GM23338 (cell line): ENCODE measurements around the gene FCHSD2.

Source experiments
- CREB1 ChIP-seq: fragments of 250-450 bp; sonication (Bioruptor Pico); IDR thresholded peaks from 2 replicates; pipeline ENCODE4 v1.5.0; 2020; ENCODE audit warnings: low read depth, mild to moderate bottlenecking, moderate library complexity
- EZH2 ChIP-seq: fragments of 200-600 bp; sonication (generic); IDR thresholded peaks from one replicate; pipeline ENCODE4 v1.8.0; 2017; ENCODE audit warnings: antibody characterized with exemption, mild to moderate bottlenecking, low read depth; ENCODE audit not compliant: unreplicated experiment
- EZH2phosphoT487 ChIP-seq: fragments of 200-600 bp; sonication (generic); IDR thresholded peaks from one replicate; pipeline ENCODE4 v1.8.1; 2018; ENCODE audit warnings: antibody characterized with exemption; ENCODE audit not compliant: unreplicated experiment
- JUNB ChIP-seq: IDR thresholded peaks from one replicate; pipeline ENCODE4 v1.6.1; 2016; ENCODE audit warnings: antibody characterized with exemption; ENCODE audit not compliant: unreplicated experiment
- NANOG ChIP-seq: IDR thresholded peaks from 2 replicates; pipeline ENCODE4 v1.6.1; 2016; ENCODE audit warnings: antibody characterized with exemption, borderline replicate concordance
- POLR2AphosphoS5 ChIP-seq: IDR thresholded peaks from 2 replicates; pipeline ENCODE4 v1.6.1; 2016; ENCODE audit warnings: antibody characterized with exemption, low read depth
- STAT1 ChIP-seq: IDR thresholded peaks from one replicate; pipeline ENCODE4 v1.6.1; 2016; ENCODE audit warnings: antibody characterized with exemption; ENCODE audit not compliant: unreplicated experiment
- ZNF114 ChIP-seq: fragments of 250-450 bp; sonication (Bioruptor Pico); IDR thresholded peaks from 2 replicates; pipeline ENCODE4 v1.5.0; 2020; ENCODE audit warnings: mild to moderate bottlenecking, moderate library complexity
- ZNF331 ChIP-seq: fragments of 250-450 bp; sonication (Bioruptor Pico); IDR thresholded peaks from 2 replicates; pipeline ENCODE4 v1.5.0; 2020; ENCODE audit warnings: low read depth, mild to moderate bottlenecking, moderate library complexity
- TF ChIP-seq, protein P1 (sequence below), 2 experiments: fragments of 200-600 bp in 1 of 2; sonication (generic) in 1 of 2; conservative IDR thresholded peaks; 2 replicates each; pipeline versions ENCODE4 v1.5.1 to v1.6.1; 2016 to 2017; ENCODE audit warnings: antibody characterized with exemption in 2 of 2, low read depth in 2 of 2, mild to moderate bottlenecking in 2 of 2, moderate library complexity in 1 of 2
- TF ChIP-seq, protein P2 (sequence below): IDR thresholded peaks from 2 replicates; pipeline ENCODE4 v1.6.1; 2016; ENCODE audit warnings: antibody characterized with exemption
- TF ChIP-seq, protein P3 (sequence below): IDR thresholded peaks from one replicate; pipeline ENCODE4 v1.6.1; 2018; ENCODE audit warnings: antibody characterized with exemption; ENCODE audit not compliant: unreplicated experiment

DNA sequence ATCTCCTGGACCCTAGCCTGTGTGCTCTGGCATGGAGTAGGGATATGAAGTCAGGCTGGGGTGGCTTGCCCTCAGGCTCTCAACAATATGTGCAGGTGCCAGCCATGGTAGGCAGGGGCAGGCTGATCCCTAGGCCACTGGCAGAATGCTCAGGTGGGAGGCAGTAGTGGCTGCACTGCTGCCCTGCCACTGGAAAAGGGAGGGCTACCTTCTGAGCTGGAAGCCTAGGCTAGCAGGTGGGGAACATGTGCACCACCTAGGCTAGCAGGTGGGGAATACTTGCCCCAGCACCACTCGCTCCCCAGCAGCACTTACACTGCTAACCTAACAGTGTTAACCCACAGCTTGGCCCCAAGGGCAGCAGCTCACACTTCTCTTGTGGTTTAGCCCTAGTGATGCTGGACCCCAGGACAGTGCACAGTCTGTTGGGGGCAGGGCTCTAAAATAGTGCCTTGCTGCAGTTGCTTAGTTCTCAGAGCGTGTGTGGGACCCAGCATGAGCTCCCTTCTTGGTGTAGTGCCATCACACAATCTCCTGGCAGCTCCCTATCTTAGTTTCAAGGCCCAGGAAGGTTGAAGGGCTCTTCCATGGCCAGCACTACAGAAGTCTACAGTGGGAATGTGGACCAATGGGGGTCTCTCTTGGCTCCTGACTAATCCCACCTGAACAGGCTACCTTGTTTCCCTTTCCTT is 130.8 kb downstream of the FCHSD2 start:
- TF ChIP-seq, protein P1, sequence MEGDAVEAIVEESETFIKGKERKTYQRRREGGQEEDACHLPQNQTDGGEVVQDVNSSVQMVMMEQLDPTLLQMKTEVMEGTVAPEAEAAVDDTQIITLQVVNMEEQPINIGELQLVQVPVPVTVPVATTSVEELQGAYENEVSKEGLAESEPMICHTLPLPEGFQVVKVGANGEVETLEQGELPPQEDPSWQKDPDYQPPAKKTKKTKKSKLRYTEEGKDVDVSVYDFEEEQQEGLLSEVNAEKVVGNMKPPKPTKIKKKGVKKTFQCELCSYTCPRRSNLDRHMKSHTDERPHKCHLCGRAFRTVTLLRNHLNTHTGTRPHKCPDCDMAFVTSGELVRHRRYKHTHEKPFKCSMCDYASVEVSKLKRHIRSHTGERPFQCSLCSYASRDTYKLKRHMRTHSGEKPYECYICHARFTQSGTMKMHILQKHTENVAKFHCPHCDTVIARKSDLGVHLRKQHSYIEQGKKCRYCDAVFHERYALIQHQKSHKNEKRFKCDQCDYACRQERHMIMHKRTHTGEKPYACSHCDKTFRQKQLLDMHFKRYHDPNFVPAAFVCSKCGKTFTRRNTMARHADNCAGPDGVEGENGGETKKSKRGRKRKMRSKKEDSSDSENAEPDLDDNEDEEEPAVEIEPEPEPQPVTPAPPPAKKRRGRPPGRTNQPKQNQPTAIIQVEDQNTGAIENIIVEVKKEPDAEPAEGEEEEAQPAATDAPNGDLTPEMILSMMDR (conservative IDR thresholded peaks at IDR 0.05; ENCODE audit: low read depth in 2 of 2), result no peak
- TF ChIP-seq EZH2 (no peak), EZH2phosphoT487 (no peak), CREB1 (no peak), ZNF331 (no peak), POLR2AphosphoS5 (no peak), JUNB (no peak), ZNF114 (CRISPR knock-in tag) (no peak), STAT1 (no peak), NANOG (no peak)
- TF ChIP-seq, protein P2, sequence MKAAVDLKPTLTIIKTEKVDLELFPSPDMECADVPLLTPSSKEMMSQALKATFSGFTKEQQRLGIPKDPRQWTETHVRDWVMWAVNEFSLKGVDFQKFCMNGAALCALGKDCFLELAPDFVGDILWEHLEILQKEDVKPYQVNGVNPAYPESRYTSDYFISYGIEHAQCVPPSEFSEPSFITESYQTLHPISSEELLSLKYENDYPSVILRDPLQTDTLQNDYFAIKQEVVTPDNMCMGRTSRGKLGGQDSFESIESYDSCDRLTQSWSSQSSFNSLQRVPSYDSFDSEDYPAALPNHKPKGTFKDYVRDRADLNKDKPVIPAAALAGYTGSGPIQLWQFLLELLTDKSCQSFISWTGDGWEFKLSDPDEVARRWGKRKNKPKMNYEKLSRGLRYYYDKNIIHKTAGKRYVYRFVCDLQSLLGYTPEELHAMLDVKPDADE, result no peak
- TF ChIP-seq, protein P3, sequence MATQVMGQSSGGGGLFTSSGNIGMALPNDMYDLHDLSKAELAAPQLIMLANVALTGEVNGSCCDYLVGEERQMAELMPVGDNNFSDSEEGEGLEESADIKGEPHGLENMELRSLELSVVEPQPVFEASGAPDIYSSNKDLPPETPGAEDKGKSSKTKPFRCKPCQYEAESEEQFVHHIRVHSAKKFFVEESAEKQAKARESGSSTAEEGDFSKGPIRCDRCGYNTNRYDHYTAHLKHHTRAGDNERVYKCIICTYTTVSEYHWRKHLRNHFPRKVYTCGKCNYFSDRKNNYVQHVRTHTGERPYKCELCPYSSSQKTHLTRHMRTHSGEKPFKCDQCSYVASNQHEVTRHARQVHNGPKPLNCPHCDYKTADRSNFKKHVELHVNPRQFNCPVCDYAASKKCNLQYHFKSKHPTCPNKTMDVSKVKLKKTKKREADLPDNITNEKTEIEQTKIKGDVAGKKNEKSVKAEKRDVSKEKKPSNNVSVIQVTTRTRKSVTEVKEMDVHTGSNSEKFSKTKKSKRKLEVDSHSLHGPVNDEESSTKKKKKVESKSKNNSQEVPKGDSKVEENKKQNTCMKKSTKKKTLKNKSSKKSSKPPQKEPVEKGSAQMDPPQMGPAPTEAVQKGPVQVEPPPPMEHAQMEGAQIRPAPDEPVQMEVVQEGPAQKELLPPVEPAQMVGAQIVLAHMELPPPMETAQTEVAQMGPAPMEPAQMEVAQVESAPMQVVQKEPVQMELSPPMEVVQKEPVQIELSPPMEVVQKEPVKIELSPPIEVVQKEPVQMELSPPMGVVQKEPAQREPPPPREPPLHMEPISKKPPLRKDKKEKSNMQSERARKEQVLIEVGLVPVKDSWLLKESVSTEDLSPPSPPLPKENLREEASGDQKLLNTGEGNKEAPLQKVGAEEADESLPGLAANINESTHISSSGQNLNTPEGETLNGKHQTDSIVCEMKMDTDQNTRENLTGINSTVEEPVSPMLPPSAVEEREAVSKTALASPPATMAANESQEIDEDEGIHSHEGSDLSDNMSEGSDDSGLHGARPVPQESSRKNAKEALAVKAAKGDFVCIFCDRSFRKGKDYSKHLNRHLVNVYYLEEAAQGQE, result no peak
